Mesenteric fat pad (tissue), 1 donor: ENCODE data around the gene FNDC3B. TPM values are rescaled to one million over a fixed set of nuclear protein-coding genes. Genes with fewer than 3 reads are reported as not detected.
"Not testable (repeated sequence)": the region's sequence is repeated elsewhere in the genome, so short reads cannot be mapped to it uniquely, and the experiment has no call there.

Experiments used
- DNase-seq: peaks from one replicate; pipeline ENCODE4 v3.0.0-alpha.2; 2020; ENCODE audit warnings: low spot score
- total RNA-seq: library from RNA; stranded (reverse); fragmentation: NEBNext Ultra II Directional; extraction: Animal tissue kit (Norgen Biotek cat#: 25700); gene quantifications from one replicate; pipeline ENCODE4 v1.2.1, GENCODE V29; 2021
- donor health status: DM: yes; HTN: yes; CAD: no.

Gene FNDC3B
- total RNA-seq, 1 donor from 2014 or later, result 258 TPM

DNA sequence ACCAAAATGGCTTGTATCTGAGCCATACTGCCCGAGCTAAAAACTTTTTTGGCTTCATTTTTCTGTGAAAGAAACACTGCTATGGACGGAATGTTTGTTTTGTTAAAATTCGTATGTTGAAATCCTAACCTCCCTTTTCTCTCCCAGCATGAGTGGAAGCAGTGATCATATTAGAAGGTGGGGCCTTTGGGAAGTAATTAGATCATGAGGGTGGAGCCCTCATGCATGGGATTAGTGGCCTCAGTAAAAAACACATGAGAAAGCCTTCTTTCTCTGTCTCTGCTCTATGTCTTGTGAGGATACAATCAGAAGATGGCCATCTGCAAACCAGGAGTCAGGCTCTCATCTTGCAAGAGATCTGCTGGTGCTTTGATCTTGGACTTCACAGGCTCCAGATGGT, 7.4 kb upstream of the FNDC3B start:
- no peak for DNase-seq

GRCh38 chr3:172033396-172033795, 6.0 kb upstream of the FNDC3B start:
- no peak for DNase-seq

DNA sequence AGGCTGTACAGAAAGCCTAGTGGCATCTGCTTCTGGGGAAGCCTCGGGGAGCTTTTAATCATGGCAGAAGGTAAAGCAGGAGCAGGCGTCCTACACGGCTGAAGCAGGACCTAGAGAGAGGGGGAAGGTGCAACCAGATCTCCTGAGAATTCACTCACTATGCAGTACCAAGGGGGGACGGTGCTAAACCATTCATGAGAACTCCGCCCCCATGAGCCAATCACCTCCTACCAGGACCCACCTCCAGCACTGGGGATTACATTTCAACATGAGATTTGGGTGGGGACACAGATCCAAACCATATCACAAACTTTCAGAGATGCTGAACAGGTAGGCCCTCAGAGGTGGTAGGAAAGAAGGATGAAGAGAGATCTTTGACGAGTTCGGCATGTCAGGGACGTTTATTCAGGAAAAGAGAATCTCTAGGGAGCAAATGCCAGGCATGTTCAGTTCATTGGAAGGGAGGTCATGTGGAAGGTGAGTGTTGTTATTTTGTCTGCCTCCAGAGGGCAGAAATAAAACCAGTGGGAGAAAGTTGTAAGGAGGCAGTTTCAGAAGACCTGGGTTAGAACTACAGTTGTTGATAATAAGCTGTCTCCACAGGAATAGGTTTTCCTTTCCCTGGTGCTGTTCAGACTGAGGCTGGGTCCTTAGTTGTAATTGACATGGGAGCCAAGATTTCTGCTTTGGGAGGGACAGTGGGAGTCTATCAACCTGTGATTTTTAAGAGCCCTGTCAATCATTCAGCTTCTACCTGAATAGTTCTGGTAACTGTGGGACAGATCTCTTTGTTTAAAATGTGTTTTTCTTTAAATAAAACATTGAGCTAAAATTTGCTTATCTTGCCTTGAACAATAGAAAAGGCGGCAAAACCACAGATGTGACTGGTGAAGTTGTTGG, 4.3 kb upstream of the FNDC3B start:
- DNase-seq, result no peak

- no peak for DNase-seq
Observed at GRCh38 chr3:172036541-172037215, 2.7 kb upstream of the FNDC3B start.

GRCh38 chr3:172038798-172039435, 461 bp upstream of the FNDC3B start:
- no peak for DNase-seq

GRCh38 chr3:172040078-172040980, 951 bp downstream of the FNDC3B start:
- peak; percentile 95 for DNase-seq

DNA sequence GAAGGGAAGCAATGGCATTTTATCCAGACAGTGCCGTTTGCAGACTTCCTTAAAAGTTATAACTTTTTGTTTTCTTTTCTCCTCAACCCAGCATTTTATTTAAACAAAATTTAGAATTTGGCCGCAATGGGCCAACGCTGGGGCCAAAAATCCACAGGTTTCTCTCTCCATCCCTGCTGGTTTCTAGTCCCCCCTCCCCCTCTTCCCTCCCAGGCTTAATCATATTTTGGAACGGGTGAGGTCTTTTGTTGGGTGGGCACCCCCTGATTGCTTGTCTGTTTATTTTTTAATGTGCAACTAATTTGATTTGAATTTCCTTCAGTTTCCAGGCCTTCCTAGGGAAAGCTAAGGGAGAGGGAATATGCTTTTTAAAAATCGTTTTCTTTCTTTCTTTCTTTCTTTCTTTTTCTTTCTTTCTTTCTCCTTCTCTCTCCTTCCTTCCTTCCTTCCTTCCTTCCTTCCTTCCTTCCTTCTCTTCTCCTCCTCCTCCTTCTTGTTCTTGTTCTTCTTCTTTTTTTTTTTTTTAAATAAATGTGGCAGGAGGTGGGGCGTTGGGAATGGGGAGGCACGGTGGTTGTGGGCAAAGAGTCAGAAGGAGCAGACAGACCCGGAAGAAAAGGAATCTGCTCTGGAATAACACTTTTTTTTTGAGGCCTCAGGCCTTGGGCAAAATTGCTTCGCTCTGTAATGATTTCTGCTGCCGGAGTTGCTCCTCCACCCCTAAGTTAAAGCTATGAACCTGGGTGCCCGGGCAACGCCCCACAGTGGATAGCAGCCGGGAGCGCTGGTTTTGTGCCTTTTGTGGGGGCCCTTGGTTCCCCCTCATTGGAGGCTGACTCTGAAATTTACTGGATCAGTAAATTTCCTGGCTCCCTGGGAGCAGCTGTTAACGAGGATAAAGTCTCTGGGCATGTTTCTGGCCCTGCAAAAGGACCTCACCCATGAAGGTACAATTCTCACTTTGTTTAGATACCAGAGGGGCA, 1.9 kb downstream of the FNDC3B start:
- DNase-seq, result no peak

- no peak for DNase-seq
Observed at GRCh38 chr3:172042136-172042662, 2.8 kb downstream of the FNDC3B start.

- not testable (repeated sequence) for DNase-seq
Observed at GRCh38 chr3:172042663-172043179, 3.3 kb downstream of the FNDC3B start.

DNA sequence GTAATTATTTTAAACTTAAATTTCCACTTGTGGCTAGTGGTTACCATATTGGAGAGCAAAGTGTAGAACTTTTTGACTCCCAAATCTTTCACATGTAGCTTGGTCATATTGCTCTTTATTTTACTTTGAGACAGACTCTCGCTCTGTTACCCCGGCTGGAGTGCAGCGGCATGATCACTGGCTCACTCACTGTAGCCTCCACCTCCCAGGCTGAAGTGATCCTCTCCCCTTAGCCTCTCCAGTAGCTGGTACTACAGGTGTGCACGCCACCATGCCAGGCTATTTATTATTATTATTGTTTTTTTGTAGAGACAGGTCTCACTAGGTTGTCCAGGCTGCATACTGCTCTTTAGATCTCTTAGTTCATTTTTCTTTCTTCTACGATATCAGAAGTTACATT, 3.9 kb downstream of the FNDC3B start:
- no peak for DNase-seq

DNA sequence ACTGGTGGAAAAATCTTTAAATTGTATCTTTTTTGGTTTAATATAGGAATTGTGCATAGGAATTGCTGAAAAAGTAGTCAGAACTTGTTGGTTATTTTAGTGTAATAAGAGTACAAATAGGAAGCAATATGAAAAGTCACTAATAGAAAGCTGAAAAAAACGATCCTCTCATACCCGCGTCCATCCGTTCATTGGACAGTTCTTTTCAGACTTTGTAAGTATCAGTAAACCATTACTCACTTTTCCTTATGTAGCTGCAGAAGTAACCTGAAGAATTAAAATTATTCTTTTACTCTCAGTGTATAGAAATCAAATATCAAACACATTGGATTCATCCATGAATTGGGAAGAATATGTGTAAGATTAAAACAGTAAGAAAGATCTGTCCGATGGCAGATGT, 4.4 kb downstream of the FNDC3B start:
- no peak for DNase-seq

DNA sequence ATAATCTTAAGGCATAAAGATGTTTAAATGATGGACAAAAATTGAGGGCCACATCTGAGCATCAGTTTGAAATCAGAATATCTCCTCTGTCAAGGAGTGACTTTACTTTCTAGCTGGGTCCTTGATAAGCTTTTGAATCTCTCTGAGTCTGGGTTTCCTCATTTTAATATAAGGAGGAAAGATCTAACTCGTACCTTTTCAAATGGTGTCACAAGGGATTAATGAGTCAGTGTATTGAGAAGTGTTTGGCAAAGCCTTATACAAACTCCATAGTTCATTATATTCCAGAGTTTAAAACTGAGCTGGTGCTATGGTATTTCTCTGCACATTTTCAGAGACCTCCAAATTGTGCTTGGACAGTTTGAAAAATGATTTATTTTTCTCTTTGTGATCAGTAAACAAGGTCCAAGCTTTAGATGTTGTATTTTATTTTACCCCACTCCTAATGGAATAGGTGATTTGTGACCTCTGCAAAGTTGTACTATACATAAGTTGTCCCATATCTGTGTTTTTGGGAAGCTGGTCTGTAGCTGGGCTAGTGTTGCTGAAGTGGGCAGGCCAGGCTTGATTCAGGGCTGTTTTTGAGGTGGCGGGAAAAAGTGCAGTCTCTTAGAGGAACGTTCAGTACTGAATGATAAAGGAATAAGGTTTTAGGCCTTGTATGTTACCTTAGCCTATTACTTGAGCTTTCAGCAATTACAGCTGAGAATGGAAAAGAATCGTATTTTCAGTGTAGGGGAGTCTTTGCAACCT, 5.6 kb downstream of the FNDC3B start:
- no peak for DNase-seq

- no peak for DNase-seq
Observed at GRCh38 chr3:172046268-172046915, 7.0 kb downstream of the FNDC3B start.

GRCh38 chr3:172047567-172048115, 8.3 kb downstream of the FNDC3B start:
- no peak for DNase-seq

- no peak for DNase-seq
Observed at GRCh38 chr3:172048599-172048998, 9.2 kb downstream of the FNDC3B start.

DNA sequence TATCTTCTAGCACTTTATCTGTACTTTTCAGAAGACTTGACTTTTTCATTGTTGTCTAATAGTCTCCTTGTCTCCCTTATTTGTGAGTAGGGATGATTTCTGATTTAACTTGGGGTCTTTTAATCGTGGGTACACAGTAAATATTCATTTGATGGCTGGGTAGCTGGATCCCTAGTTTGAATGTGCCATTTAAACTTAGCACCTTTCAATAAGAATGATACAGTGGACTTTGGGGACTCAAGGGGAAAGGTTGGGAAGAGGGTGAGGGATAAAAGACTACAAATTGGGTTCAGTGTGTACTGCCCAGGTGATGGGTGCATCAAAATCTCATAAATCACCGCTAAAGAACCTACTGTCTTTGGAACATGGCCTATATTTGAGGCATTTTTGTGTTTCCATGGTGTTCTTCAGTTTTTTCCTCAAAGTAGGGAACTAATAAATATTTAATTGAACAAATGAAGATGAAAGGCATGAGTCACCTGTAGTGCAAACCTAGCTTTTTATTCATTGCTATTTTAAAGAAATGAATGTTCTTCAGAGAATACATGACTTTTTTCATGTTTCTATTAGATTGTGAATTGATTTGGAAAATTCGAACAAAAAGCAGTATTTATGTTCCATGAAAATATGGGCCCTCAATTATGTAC, 12.1 kb downstream of the FNDC3B start:
- DNase-seq, result no peak

DNA sequence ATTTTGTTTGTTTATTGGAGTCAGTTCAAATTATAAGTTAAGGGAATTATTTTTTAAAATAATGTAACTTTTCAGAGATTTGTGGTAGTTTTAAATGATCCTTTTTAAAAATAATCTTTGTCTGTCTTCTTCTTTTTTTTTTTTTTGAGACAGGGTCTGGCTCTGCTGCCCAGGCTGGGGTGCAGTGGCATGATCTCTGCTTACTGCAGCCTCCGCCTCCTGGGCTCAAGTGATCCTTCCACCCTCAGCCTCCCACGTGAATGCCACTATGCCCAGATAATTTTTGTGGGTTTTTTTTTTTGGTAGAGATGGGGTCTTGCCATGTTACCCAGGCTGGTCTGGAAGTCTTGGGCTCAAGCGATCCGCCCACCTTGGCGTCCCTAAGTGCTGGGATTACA, 12.6 kb downstream of the FNDC3B start:
- DNase-seq, result no peak
